ENCODE data around the gene MBD3L2.
"Not testable (repeated sequence)": the region's sequence is repeated elsewhere in the genome, so short reads cannot be mapped to it uniquely, and the experiment has no call there.

MBD3L2 gene

DNA sequence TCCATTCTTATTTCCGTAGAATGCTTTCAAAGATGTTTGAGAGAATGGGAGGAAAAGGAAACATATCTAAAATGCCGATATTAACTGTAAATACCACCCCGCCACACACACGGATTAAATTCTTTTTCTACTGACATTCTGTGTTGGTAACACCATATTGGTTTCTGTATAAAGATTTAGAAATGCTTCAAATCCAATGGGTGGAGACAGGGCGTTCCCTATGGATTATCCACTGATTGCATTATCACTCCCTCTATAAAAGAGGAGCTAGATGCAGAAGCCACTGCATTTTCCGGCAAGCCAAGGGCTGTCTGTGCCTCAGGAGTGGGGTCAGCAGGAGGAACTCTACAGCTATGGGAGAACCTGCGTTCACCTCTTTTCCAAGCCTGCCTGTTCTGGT, at the start of gene MBD3L2:
MBD3L2 (plus strand) TSS at position 301 of the 400 bp plus-strand sequence; CDS start at position 354, 53 bp downstream.
- not testable (repeated sequence) for H3K4me1 ChIP-seq (ENCODE audit: control insufficient read depth, insufficient read depth, low read length); H3K4me3 ChIP-seq (ENCODE audit: low read length); H3K36me3 ChIP-seq (ENCODE audit: control insufficient read depth, insufficient read depth, low read length); H3K27me3 ChIP-seq (ENCODE audit: control insufficient read depth, insufficient read depth, low read length); H3K9me3 ChIP-seq (ENCODE audit: control insufficient read depth, insufficient read depth, low read length); H3K27ac ChIP-seq (ENCODE audit: low read length); DNase-seq (ENCODE audit: low read depth, low spot score)
- WGBS (ENCODE audit: insufficient coverage, insufficient read length) = no CpG with 5 or more reads among the region's 7 CpGs

- H3K27me3 ChIP-seq (ENCODE audit: control insufficient read depth, insufficient read depth, low read length) = no peaks in the 10 kb centered on the region
- no peaks in the 10 kb centered on the region for H3K36me3 ChIP-seq (ENCODE audit: control insufficient read depth, insufficient read depth, low read length)
- no peak overlapping the region for H3K4me3 ChIP-seq (ENCODE audit: low read length)
- no peak for DNase-seq (ENCODE audit: low read depth, low spot score)
- peaks cover 11% of the 10 kb centered on the region for H3K9me3 ChIP-seq (ENCODE audit: control insufficient read depth, insufficient read depth, low read length)
- no peak overlapping the region for H3K27ac ChIP-seq (ENCODE audit: low read length)
- WGBS (ENCODE audit: insufficient coverage, insufficient read length) = no CpG with 5 or more reads among the region's 7 CpGs
- H3K4me1 ChIP-seq (ENCODE audit: control insufficient read depth, insufficient read depth, low read length) = no peaks in the 10 kb centered on the region
These were observed 49.2 kb upstream of the MBD3L2 start for GRCh38 chr19:6999933-7000332.

DNA sequence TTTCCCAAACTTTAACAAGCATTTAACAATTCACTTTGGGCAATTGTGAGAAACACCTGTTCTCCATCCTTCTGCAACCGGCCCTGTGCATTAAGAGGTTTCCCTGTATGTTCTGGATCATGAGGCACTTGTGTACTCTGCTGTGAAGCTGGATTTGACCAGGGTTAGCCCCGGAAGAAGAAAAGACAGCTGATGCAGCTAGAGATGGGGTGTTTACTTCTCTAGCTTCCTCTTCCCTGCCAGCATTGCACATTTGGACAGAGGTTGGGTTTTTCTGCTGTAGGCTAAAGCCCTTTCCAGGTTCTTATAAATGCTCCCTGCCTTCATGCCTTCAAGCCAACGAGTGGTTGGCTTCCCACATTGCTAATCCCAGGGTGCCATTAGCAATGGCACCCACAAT, 48.8 kb upstream of the MBD3L2 start:
- no CpG with 5 or more reads among the region's 3 CpGs for WGBS (ENCODE audit: insufficient coverage, insufficient read length)

DNA sequence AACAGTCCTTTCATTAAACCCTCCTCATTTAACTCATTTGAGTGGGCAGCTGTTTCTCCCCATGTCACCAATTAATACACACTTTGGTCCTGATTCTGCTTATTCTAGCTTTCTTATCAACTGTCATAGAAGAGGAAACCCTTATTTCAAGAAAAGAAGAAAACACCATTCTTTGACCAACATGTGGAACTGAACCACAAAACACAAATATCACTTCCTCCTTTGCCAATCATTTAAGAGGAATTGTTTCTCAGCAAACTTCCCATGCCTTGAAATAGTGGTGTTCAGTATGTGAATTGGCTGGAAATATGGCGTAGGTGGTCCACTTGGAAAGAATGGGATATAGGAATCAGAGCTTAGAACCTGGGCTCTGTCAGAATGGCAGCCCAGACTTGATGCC, 48.3 kb upstream of the MBD3L2 start:
- H3K27ac ChIP-seq (ENCODE audit: low read length) = no peak overlapping the region
- no CpG with 5 or more reads among the region's 1 CpG for WGBS (ENCODE audit: insufficient coverage, insufficient read length)
- H3K36me3 ChIP-seq (ENCODE audit: control insufficient read depth, insufficient read depth, low read length) = no peaks in the 10 kb centered on the region
- no peaks in the 10 kb centered on the region for H3K27me3 ChIP-seq (ENCODE audit: control insufficient read depth, insufficient read depth, low read length)
- no peak for DNase-seq (ENCODE audit: low read depth, low spot score)
- no peak overlapping the region for H3K4me3 ChIP-seq (ENCODE audit: low read length)
- peaks cover 9% of the 10 kb centered on the region for H3K9me3 ChIP-seq (ENCODE audit: control insufficient read depth, insufficient read depth, low read length)
- H3K4me1 ChIP-seq (ENCODE audit: control insufficient read depth, insufficient read depth, low read length) = no peaks in the 10 kb centered on the region

More for the DNA sequence above, 48.8 kb upstream of the MBD3L2 start:
- H3K4me3 ChIP-seq (ENCODE audit: low read length) = no peak overlapping the region
- peaks cover 10% of the 10 kb centered on the region for H3K9me3 ChIP-seq (ENCODE audit: control insufficient read depth, insufficient read depth, low read length)
- no peaks in the 10 kb centered on the region for H3K27me3 ChIP-seq (ENCODE audit: control insufficient read depth, insufficient read depth, low read length)
- no peak overlapping the region for H3K27ac ChIP-seq (ENCODE audit: low read length)
- no peaks in the 10 kb centered on the region for H3K4me1 ChIP-seq (ENCODE audit: control insufficient read depth, insufficient read depth, low read length)
- DNase-seq (ENCODE audit: low read depth, low spot score) = no peak
- no peaks in the 10 kb centered on the region for H3K36me3 ChIP-seq (ENCODE audit: control insufficient read depth, insufficient read depth, low read length)

DNA sequence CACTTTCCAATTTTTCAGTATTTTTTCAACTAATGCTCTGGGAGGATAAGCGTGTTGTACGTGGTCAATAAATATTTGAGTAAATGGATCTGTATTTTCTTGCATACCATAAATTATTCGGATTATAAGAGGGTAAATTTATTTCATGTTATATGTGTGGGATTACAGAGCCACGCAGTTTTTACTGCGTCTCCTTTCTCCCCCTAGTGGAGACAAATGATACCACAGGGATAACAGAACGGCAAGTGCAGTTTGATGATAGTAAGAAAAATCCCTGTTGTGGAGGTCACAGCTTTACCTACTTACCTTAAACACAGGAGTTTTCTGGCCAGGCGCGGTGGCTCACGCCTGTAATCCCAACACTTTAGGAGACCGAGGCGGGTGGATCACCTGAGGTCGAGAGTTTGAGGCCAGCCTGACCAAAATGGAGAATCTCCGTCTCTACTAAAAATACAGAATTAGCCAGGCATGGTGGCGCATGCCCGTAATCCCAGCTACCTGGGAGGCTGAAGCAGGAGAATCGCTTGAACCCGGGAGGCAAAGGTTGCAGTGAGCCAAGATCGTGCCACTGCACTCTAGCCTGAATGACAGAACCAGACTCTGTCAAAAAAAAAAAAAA, 44.7 kb upstream of the MBD3L2 start:
- no peak overlapping the region for H3K4me3 ChIP-seq (ENCODE audit: low read length)

DNA sequence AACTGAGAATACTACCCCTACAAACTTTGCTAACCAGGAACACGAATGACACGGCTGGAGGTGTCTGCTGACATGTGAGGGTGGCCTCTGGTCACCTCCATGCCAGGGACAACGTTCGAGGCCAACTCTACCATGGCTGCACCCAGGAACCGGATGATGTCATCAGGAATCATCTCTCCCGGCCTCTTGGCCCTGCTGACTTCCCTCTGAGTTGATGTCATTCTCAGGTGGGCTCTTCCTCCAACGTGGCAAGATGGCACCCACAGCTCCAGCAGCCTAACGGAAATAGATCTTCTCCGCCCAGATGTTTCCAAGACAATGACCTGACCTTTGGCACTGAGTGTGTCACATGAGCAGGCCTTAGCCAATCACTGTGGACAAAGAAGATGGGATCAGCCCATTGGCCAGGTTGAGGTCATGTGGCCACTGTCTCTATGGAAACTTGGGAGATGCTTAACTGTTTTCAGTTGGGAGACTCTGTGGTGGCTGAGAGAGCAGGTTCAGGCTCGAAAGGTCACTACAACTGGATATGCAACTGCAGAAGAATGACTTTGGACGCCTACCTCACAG, 42.9 kb upstream of the MBD3L2 start:
- no CpG with 5 or more reads among the region's 11 CpGs for WGBS (ENCODE audit: insufficient coverage, insufficient read length)
- DNase-seq (ENCODE audit: low read depth, low spot score) = no peak
- Histone ChIP-seq H3K4me3 (ENCODE audit: low read length) (no peak overlapping the region), H3K9me3 (ENCODE audit: control insufficient read depth, insufficient read depth, low read length) (peaks cover 7% of the 10 kb centered on the region), H3K27me3 (ENCODE audit: control insufficient read depth, insufficient read depth, low read length) (no peaks in the 10 kb centered on the region), H3K4me1 (ENCODE audit: control insufficient read depth, insufficient read depth, low read length) (no peaks in the 10 kb centered on the region), H3K36me3 (ENCODE audit: control insufficient read depth, insufficient read depth, low read length) (no peaks in the 10 kb centered on the region), H3K27ac (ENCODE audit: low read length) (no peak overlapping the region)

More for the DNA sequence above, 44.7 kb upstream of the MBD3L2 start:
- no peak overlapping the region for H3K27ac ChIP-seq (ENCODE audit: low read length)
- peaks cover 8% of the 10 kb centered on the region for H3K9me3 ChIP-seq (ENCODE audit: control insufficient read depth, insufficient read depth, low read length)
- H3K4me1 ChIP-seq (ENCODE audit: control insufficient read depth, insufficient read depth, low read length) = no peaks in the 10 kb centered on the region
- 100% methylated on average over 2 of the region's 18 CpGs for WGBS (ENCODE audit: insufficient coverage, insufficient read length)
- DNase-seq (ENCODE audit: low read depth, low spot score) = no peak
- H3K36me3 ChIP-seq (ENCODE audit: control insufficient read depth, insufficient read depth, low read length) = no peaks in the 10 kb centered on the region
- H3K27me3 ChIP-seq (ENCODE audit: control insufficient read depth, insufficient read depth, low read length) = no peaks in the 10 kb centered on the region

DNA sequence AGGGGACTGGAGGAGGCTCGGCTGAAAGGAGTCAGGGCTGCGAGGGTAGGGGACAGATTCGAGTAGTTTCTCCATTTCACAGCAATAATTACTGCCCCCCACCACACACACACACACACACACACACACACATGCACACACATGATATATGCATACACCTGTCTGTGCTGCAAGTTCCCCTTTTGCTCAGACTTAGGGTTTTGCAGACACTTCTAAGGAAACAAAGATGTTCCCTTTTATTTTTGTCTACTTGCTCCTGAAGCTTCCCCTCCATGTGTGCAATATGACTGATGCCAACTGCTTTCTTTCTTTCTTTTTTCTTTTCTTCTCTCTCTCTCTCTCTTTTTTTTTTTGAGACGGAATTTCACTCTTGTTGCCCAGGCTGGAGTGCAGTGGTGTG, 41.3 kb upstream of the MBD3L2 start:
- no CpG with 5 or more reads among the region's 4 CpGs for WGBS (ENCODE audit: insufficient coverage, insufficient read length)
- DNase-seq (ENCODE audit: low read depth, low spot score) = no peak
- Histone ChIP-seq H3K36me3 (ENCODE audit: control insufficient read depth, insufficient read depth, low read length) (no peaks in the 10 kb centered on the region), H3K27ac (ENCODE audit: low read length) (no peak overlapping the region), H3K4me3 (ENCODE audit: low read length) (no peak overlapping the region), H3K4me1 (ENCODE audit: control insufficient read depth, insufficient read depth, low read length) (no peaks in the 10 kb centered on the region), H3K9me3 (ENCODE audit: control insufficient read depth, insufficient read depth, low read length) (peaks cover 8% of the 10 kb centered on the region), H3K27me3 (ENCODE audit: control insufficient read depth, insufficient read depth, low read length) (no peaks in the 10 kb centered on the region)

GRCh38 chr19:7010722-7011593, 38.2 kb upstream of the MBD3L2 start:
- no peak for DNase-seq (ENCODE audit: low read depth, low spot score)
- no CpG with 5 or more reads among the region's 12 CpGs for WGBS (ENCODE audit: insufficient coverage, insufficient read length)

DNA sequence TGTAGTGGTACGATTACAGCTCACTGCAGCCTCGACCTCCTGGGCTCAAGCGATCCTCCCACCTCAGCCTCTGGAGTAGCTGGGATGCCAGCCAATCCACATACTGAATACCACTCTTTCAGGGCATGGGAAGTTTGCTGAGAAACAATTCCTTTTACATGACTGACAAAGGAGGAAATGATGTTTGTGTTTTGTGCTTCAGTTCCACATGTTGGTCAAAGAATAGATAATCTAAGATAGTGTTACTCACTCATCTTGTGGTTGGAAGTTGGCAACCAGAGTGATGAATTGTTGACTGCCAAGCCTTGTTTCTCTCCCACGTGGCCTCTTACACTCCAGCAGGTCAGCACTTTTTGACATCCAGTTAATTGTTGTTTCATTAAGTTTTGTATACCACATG, 35.4 kb upstream of the MBD3L2 start:
- no peak overlapping the region for H3K27ac ChIP-seq (ENCODE audit: low read length)
- H3K4me3 ChIP-seq (ENCODE audit: low read length) = no peak overlapping the region
- H3K4me1 ChIP-seq (ENCODE audit: control insufficient read depth, insufficient read depth, low read length) = no peaks in the 10 kb centered on the region
- DNase-seq (ENCODE audit: low read depth, low spot score) = no peak
- H3K36me3 ChIP-seq (ENCODE audit: control insufficient read depth, insufficient read depth, low read length) = no peaks in the 10 kb centered on the region
- H3K27me3 ChIP-seq (ENCODE audit: control insufficient read depth, insufficient read depth, low read length) = no peaks in the 10 kb centered on the region
- WGBS (ENCODE audit: insufficient coverage, insufficient read length) = no CpG with 5 or more reads among the region's 4 CpGs
- H3K9me3 ChIP-seq (ENCODE audit: control insufficient read depth, insufficient read depth, low read length) = peaks cover 3% of the 10 kb centered on the region

More at GRCh38 chr19:7010722-7011593, 38.2 kb upstream of the MBD3L2 start:
- Histone ChIP-seq H3K27ac (ENCODE audit: low read length) (no peak overlapping the region), H3K27me3 (ENCODE audit: control insufficient read depth, insufficient read depth, low read length) (no peaks in the 10 kb centered on the region), H3K36me3 (ENCODE audit: control insufficient read depth, insufficient read depth, low read length) (no peaks in the 10 kb centered on the region), H3K4me3 (ENCODE audit: low read length) (no peak overlapping the region), H3K9me3 (ENCODE audit: control insufficient read depth, insufficient read depth, low read length) (peaks cover 6% of the 10 kb centered on the region), H3K4me1 (ENCODE audit: control insufficient read depth, insufficient read depth, low read length) (no peaks in the 10 kb centered on the region)

DNA sequence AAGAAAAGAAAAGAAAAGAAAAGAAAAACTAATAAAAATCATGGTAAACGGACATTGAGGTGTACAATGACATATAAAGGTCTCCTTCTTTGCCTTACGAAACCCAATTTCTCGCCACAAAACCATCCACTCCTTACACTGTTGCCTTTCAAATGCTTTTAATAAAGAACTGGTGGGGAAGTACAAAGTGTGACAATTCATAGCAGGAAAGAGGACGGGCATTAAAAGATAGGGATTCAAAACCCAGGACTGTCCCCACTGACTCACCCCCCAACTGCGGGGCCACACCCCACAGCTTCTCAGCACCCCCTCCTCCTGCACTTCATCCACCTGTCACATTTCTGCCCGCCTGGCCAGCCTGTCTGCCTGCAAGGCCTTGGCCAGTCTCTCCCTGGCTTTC, 30.3 kb upstream of the MBD3L2 start:
- Histone ChIP-seq H3K9me3 (ENCODE audit: control insufficient read depth, insufficient read depth, low read length) (no peaks in the 10 kb centered on the region; the same call in 1 of the 2 replicates), H3K4me3 (ENCODE audit: low read length) (no peak overlapping the region), H3K4me1 (ENCODE audit: control insufficient read depth, insufficient read depth, low read length) (no peaks in the 10 kb centered on the region), H3K36me3 (ENCODE audit: control insufficient read depth, insufficient read depth, low read length) (no peaks in the 10 kb centered on the region), H3K27ac (ENCODE audit: low read length) (no peak overlapping the region), H3K27me3 (ENCODE audit: control insufficient read depth, insufficient read depth, low read length) (no peaks in the 10 kb centered on the region)
- no peak for DNase-seq (ENCODE audit: low read depth, low spot score)
- WGBS (ENCODE audit: insufficient coverage, insufficient read length) = no CpG with 5 or more reads among the region's 6 CpGs

Measured in iPS DF 6.9 (cell line).